ENCODE results near the gene RGS17. TPM values are rescaled to one million over a fixed set of nuclear protein-coding genes. Genes with fewer than 3 reads are reported as not detected.

The RGS17 gene
- total RNA-seq, 1 experiment from 2014 or later = 3.2 TPM

- no peak overlapping the region for H3T11ph ChIP-seq (ENCODE audit: low read length)
- no peak for DNase-seq
- peaks cover 4% of the 10 kb centered on the region for H3K79me1 ChIP-seq (ENCODE audit: insufficient read depth, low read depth, low read length, poor library complexity, severe bottlenecking)
- H3K23me2 ChIP-seq (ENCODE audit: insufficient read length, low read depth, low read length, poor library complexity, severe bottlenecking) = peaks cover 3% of the 10 kb centered on the region
- Mint-ChIP-seq H3K9me3 (no peaks in the 10 kb centered on the region; a peak in 1 of 5 replicates), H3K27me3 (ENCODE audit: low read depth) (no peaks in the 10 kb centered on the region; the same call in 1 of the 2 replicates), H3K4me3 (peak overlapping the region in 1 of 2 experiments; percentile 14; a peak in 2 of 5 replicates), H3K36me3 (ENCODE audit: insufficient read depth in 1 of 3, low read depth in 3 of 3) (peaks cover 30 to 48% (median 34%) of the 10 kb centered on the region in 3 experiments; a peak in 6 of 7 replicates), H3K27ac (peak overlapping the region in 1 of 3 experiments; percentile 28; a peak in 1 of 7 replicates), H3K4me1 (peaks cover 50 to 54% of the 10 kb centered on the region in 2 experiments)
- H3K9me3 ChIP-seq (ENCODE audit: control insufficient read depth, low read depth, low read length) = no peaks in the 10 kb centered on the region
- H2BK12ac ChIP-seq (ENCODE audit: insufficient read length, low read depth, low read length) = no peak overlapping the region
- no peaks in the 10 kb centered on the region for H3K27me3 ChIP-seq (ENCODE audit: insufficient read depth, low read length)
- H4K20me1 ChIP-seq (ENCODE audit: control insufficient read depth, insufficient read depth, insufficient read length) = no peaks in the 10 kb centered on the region
- no peak overlapping the region for H3K18ac ChIP-seq (ENCODE audit: insufficient read length, low read depth, low read length)
- H3K4me2 ChIP-seq (ENCODE audit: insufficient read depth, insufficient read length, low read length) = no peak overlapping the region
- H2BK5ac ChIP-seq (ENCODE audit: insufficient read length, low read length) = no peak overlapping the region
- TF ChIP-seq, protein P1, sequence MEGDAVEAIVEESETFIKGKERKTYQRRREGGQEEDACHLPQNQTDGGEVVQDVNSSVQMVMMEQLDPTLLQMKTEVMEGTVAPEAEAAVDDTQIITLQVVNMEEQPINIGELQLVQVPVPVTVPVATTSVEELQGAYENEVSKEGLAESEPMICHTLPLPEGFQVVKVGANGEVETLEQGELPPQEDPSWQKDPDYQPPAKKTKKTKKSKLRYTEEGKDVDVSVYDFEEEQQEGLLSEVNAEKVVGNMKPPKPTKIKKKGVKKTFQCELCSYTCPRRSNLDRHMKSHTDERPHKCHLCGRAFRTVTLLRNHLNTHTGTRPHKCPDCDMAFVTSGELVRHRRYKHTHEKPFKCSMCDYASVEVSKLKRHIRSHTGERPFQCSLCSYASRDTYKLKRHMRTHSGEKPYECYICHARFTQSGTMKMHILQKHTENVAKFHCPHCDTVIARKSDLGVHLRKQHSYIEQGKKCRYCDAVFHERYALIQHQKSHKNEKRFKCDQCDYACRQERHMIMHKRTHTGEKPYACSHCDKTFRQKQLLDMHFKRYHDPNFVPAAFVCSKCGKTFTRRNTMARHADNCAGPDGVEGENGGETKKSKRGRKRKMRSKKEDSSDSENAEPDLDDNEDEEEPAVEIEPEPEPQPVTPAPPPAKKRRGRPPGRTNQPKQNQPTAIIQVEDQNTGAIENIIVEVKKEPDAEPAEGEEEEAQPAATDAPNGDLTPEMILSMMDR (conservative IDR thresholded peaks at IDR 0.05) = no peak
- no peak overlapping the region for H3K9ac ChIP-seq (ENCODE audit: extremely low read depth, insufficient read length, low read length)
- H3K56ac ChIP-seq (ENCODE audit: insufficient read length, low read depth, low read length) = no peak overlapping the region
- no peak overlapping the region for H2BK15ac ChIP-seq (ENCODE audit: low read depth, low read length)
- H4K8ac ChIP-seq (replicated peaks; ENCODE audit: insufficient read length, low read depth, low read length) = no peak overlapping the region
- no peaks in the 10 kb centered on the region; the same call in 1 of the 2 replicates for H3K4me1 ChIP-seq (ENCODE audit: insufficient read depth, low read length)
- WGBS (ENCODE audit: extremely low coverage, insufficient read length, low lambda C conversion rate) = no CpG with 5 or more reads among the region's 1 CpG
- H4K91ac ChIP-seq (ENCODE audit: insufficient read length, low read depth, low read length) = no peak overlapping the region
- H3K27ac ChIP-seq (ENCODE audit: insufficient read length, low read depth, low read length) = no peak overlapping the region
- no peak overlapping the region for H3K23ac ChIP-seq (ENCODE audit: insufficient read length, low read depth, low read length)
- H3K4ac ChIP-seq (ENCODE audit: low read depth, low read length) = no peak overlapping the region
- H2BK120ac ChIP-seq (ENCODE audit: low read depth, low read length, poor library complexity, severe bottlenecking) = no peak overlapping the region
- peaks cover 66% of the 10 kb centered on the region for H3K79me2 ChIP-seq (ENCODE audit: insufficient read depth, low read length)
- no peak overlapping the region for H2BK20ac ChIP-seq (ENCODE audit: low read depth, low read length, poor library complexity, severe bottlenecking)
- H3K14ac ChIP-seq (ENCODE audit: insufficient read depth, low read length) = no peak overlapping the region
- no peak overlapping the region for H2AFZ ChIP-seq (ENCODE audit: low read length)
- no peak overlapping the region for H4K5ac ChIP-seq (ENCODE audit: insufficient read length, low read depth, low read length)
- no peak overlapping the region for H2AK5ac ChIP-seq (ENCODE audit: insufficient read length, low read length)
These were observed 152.0 kb downstream of the RGS17 start for GRCh38 chr6:152979116-152979515.
